HEK293 (cell line): ENCODE data around the gene C9orf72.

Experiments used
- SP7 ChIP-seq: fragments of 450-650 bp; formaldehyde crosslinking; IDR thresholded peaks from 2 replicates; pipeline ENCODE4 v1.5.1; 2016; ENCODE audit warnings: missing biosample characterization, missing genetic modification characterization
- TCF7L2 ChIP-seq: IDR thresholded peaks from 2 replicates; pipeline ENCODE4 v1.6.1; 2011; ENCODE audit warnings: low read depth, mild to moderate bottlenecking, inconsistent platforms, low read length, moderate library complexity, borderline replicate concordance
- ZBTB17 ChIP-seq: fragments of 450-650 bp; formaldehyde crosslinking; IDR thresholded peaks from 2 replicates; pipeline ENCODE4 v1.5.1; 2016; ENCODE audit warnings: missing biosample characterization, missing genetic modification characterization
- ZEB2 ChIP-seq: fragments of 450-650 bp; formaldehyde crosslinking; IDR thresholded peaks from 2 replicates; pipeline ENCODE4 v1.5.1; 2016; ENCODE audit warnings: missing biosample characterization, missing genetic modification characterization
- ZFP3 ChIP-seq: fragments of 450-650 bp; formaldehyde crosslinking; IDR thresholded peaks from 2 replicates; pipeline ENCODE4 v1.5.1; 2016; ENCODE audit warnings: low read depth, missing biosample characterization, missing genetic modification characterization
- ZNF433 ChIP-seq: fragments of 450-650 bp; formaldehyde crosslinking; IDR thresholded peaks from 2 replicates; pipeline ENCODE4 v1.5.1; 2016; ENCODE audit warnings: missing biosample characterization, missing genetic modification characterization, low read depth
- ZNF785 ChIP-seq: fragments of 450-650 bp; formaldehyde crosslinking; IDR thresholded peaks from 2 replicates; pipeline ENCODE4 v1.5.1; 2016; ENCODE audit warnings: missing biosample characterization, missing genetic modification characterization
- TF ChIP-seq, protein P1 (sequence below): fragments of 450-650 bp; formaldehyde crosslinking; IDR thresholded peaks from 2 replicates; pipeline ENCODE4 v1.5.1; 2016; ENCODE audit warnings: missing biosample characterization, missing genetic modification characterization
- TF ChIP-seq, protein P2 (sequence below): fragments of 450-650 bp; formaldehyde crosslinking; IDR thresholded peaks from 2 replicates; pipeline ENCODE4 v1.5.1; 2016; ENCODE audit warnings: missing biosample characterization, missing genetic modification characterization

DNA sequence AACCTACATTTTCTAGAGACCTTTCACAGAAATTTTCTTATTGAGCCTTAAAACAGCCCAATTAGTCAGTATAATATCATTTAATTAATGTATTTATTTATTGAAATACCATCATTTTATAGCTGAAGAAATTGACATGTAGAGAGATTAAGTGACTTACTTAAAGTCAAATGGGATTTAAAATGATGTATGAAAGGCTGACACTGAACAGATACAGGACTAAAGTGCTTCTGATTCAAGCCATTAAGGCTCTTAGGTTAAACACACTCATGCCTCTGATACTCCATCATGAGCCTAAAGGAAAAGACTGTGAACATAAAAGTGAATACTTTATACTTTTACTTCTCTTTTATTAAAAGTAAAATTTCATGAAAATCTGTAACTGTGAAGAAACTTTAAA is 12.8 kb downstream of the C9orf72 start:
- TF ChIP-seq, protein P1, sequence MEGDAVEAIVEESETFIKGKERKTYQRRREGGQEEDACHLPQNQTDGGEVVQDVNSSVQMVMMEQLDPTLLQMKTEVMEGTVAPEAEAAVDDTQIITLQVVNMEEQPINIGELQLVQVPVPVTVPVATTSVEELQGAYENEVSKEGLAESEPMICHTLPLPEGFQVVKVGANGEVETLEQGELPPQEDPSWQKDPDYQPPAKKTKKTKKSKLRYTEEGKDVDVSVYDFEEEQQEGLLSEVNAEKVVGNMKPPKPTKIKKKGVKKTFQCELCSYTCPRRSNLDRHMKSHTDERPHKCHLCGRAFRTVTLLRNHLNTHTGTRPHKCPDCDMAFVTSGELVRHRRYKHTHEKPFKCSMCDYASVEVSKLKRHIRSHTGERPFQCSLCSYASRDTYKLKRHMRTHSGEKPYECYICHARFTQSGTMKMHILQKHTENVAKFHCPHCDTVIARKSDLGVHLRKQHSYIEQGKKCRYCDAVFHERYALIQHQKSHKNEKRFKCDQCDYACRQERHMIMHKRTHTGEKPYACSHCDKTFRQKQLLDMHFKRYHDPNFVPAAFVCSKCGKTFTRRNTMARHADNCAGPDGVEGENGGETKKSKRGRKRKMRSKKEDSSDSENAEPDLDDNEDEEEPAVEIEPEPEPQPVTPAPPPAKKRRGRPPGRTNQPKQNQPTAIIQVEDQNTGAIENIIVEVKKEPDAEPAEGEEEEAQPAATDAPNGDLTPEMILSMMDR (tag by site-specific recombination), result no peak
- TF ChIP-seq ZBTB17, result no peak
- TF ChIP-seq TCF7L2, result no peak
- TF ChIP-seq SP7 (tag by site-specific recombination), result no peak
- TF ChIP-seq ZNF433 (tag by site-specific recombination), result no peak
- no peak for TF ChIP-seq ZNF785 (tag by site-specific recombination)
- no peak for TF ChIP-seq ZEB2
- TF ChIP-seq, protein P2, sequence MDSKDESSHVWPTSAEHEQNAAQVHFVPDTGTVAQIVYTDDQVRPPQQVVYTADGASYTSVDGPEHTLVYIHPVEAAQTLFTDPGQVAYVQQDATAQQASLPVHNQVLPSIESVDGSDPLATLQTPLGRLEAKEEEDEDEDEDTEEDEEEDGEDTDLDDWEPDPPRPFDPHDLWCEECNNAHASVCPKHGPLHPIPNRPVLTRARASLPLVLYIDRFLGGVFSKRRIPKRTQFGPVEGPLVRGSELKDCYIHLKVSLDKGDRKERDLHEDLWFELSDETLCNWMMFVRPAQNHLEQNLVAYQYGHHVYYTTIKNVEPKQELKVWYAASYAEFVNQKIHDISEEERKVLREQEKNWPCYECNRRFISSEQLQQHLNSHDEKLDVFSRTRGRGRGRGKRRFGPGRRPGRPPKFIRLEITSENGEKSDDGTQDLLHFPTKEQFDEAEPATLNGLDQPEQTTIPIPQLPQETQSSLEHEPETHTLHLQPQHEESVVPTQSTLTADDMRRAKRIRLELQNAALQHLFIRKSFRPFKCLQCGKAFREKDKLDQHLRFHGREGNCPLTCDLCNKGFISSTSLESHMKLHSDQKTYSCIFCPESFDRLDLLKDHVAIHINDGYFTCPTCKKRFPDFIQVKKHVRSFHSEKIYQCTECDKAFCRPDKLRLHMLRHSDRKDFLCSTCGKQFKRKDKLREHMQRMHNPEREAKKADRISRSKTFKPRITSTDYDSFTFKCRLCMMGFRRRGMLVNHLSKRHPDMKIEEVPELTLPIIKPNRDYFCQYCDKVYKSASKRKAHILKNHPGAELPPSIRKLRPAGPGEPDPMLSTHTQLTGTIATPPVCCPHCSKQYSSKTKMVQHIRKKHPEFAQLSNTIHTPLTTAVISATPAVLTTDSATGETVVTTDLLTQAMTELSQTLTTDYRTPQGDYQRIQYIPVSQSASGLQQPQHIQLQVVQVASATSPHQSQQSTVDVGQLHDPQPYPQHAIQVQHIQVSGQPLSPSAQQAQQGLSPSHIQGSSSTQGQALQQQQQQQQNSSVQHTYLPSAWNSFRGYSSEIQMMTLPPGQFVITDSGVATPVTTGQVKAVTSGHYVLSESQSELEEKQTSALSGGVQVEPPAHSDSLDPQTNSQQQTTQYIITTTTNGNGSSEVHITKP (tag by site-specific recombination), result no peak
- TF ChIP-seq ZFP3 (tag by site-specific recombination), result no peak
